Small intestine (tissue), 7 donors: ENCODE measurements around the gene HHEX. TPM values are rescaled to one million over a fixed set of nuclear protein-coding genes. Genes with fewer than 3 reads are reported as not detected.

ENCODE experiments used
- DNase-seq, 2 donors: peaks; one replicate each; pipeline versions ENCODE4 v3.0.0 to v3.0.0-alpha.2; 2013
- FAIRE-seq: peaks from 2 replicates; lab custom pipeline; 2012; peaks lifted over from hg19 to GRCh38; lab: Jason Lieb, UNC
- H3K27ac ChIP-seq, 3 donors: one replicate each; pipeline ENCODE4 v1.5.1; 2013; ENCODE audit warnings: low read length in 2 of 3, mild to moderate bottlenecking in 2 of 3, control low read depth in 1 of 3, inconsistent platforms in 1 of 3, low read depth in 1 of 3, moderate library complexity in 1 of 3
- H3K27me3 ChIP-seq, 3 donors: one replicate each; pipeline ENCODE4 v1.6.1; 2013; ENCODE audit warnings: low read length in 3 of 3, inconsistent platforms in 1 of 3; ENCODE audit not compliant: control insufficient read depth in 3 of 3, insufficient read depth in 3 of 3
- H3K36me3 ChIP-seq, 3 donors: one replicate each; pipeline ENCODE4 v1.6.1; 2013; ENCODE audit warnings: low read length in 3 of 3, inconsistent platforms in 1 of 3, low read depth in 1 of 3, mild to moderate bottlenecking in 1 of 3, moderate library complexity in 1 of 3; ENCODE audit not compliant: control insufficient read depth in 3 of 3, insufficient read depth in 2 of 3
- H3K4me1 ChIP-seq, 3 donors: one replicate each; pipeline ENCODE4 v1.6.1; 2013; ENCODE audit warnings: low read length in 2 of 3, inconsistent platforms in 1 of 3, low read depth in 1 of 3, mild to moderate bottlenecking in 1 of 3, moderate library complexity in 1 of 3; ENCODE audit not compliant: control insufficient read depth in 3 of 3, insufficient read depth in 2 of 3
- H3K4me3 ChIP-seq, 3 donors: one replicate each; pipeline ENCODE4 v1.5.1; 2013; ENCODE audit warnings: low read length in 3 of 3, control low read depth in 1 of 3, inconsistent platforms in 1 of 3, low read depth in 1 of 3, mild to moderate bottlenecking in 1 of 3, moderate library complexity in 1 of 3
- H3K9me3 ChIP-seq, 2 donors: one replicate each; pipeline ENCODE4 v1.6.1; 2013; ENCODE audit warnings: low read depth in 1 of 2, low read length in 1 of 2; ENCODE audit not compliant: control insufficient read depth in 2 of 2, insufficient read depth in 1 of 2
- WGBS, 3 donors: extraction: QIAGEN DNeasy Blood & Tissue Kit; methylation state at CpG; one replicate each; pipeline ENCODE4 v1.1.7; 2013; 5-methylcytosine and 5-hydroxymethylcytosine counted together
- polyA plus RNA-seq, 4 donors: library from polyadenylated mRNA; stranded (reverse) in 3 of 4; unstranded in 1 of 4; fragments of 200-250 nt in 3 of 4; fragments of 120-200 nt in 1 of 4; gene quantifications; one replicate each; pipeline versions ENCODE4 v1.2.1 to v1.2.3, GENCODE V29; 2013
- donor health status: healthy with polysubstance abuse.
- donor health status: control.
- donor health status: control.
- donor health status: Bipolar disorder and iron deficiency.
- donor health status: healthy.

The HHEX gene
- polyA plus RNA-seq, 4 donors = 0.67 to 8.4 (median 4.5) TPM

DNA sequence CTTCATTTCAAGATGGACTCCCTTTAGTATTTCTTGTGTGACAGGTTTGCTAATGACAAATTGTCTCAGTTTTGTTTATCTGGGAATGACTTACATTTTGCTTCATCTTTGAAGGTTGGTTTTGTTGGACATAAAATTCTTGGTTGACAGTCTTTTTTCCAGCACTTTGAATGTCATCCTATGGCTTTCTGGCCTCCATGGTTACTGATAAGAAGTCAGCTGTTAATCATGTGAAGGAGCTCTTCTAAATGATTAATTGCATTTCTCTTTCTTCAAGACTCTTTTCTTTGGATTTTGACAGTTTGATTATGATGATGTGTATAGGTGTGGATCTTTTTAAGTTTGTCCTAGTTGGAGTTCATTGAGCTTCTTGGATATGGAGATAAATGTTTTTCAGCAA, 26.9 kb upstream of the HHEX start:
- FAIRE-seq (no peak), DNase-seq (no peak)
- H3K4me3 ChIP-seq = no peak overlapping the region

DNA sequence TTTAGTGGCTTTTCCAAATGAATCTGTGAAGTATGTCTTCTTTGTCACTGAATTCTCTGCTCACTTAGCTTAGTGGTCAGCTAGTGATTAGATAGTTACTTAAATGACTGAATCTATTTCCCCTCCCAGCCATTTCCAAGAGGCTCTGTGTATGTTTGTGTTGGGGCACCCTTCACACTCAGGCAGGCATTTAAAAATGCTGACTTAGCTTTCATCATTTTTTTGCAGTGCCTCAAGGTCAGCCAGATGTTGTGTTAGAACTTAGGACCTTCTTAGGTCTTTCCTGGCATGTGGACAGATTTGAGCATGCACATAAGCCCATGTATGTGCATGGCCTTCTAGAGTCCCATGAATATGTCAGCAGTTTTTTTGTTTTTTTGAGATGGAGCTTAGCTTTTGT, 25.4 kb upstream of the HHEX start:
- Histone ChIP-seq H3K9me3 (peaks cover 0 to 13% of the 10 kb centered on the region in 2 donors), H3K36me3 (no peaks in the 10 kb centered on the region), H3K4me3 (no peak overlapping the region), H3K27ac (no peak overlapping the region), H3K4me1 (no peaks in the 10 kb centered on the region), H3K27me3 (no peaks in the 10 kb centered on the region)
- FAIRE-seq (no peak), DNase-seq (no peak)

More for the DNA sequence above, 26.9 kb upstream of the HHEX start:
- Histone ChIP-seq H3K9me3 (peaks cover 0 to 13% of the 10 kb centered on the region in 2 donors), H3K27me3 (no peaks in the 10 kb centered on the region), H3K4me1 (no peaks in the 10 kb centered on the region), H3K36me3 (no peaks in the 10 kb centered on the region), H3K27ac (no peak overlapping the region)

DNA sequence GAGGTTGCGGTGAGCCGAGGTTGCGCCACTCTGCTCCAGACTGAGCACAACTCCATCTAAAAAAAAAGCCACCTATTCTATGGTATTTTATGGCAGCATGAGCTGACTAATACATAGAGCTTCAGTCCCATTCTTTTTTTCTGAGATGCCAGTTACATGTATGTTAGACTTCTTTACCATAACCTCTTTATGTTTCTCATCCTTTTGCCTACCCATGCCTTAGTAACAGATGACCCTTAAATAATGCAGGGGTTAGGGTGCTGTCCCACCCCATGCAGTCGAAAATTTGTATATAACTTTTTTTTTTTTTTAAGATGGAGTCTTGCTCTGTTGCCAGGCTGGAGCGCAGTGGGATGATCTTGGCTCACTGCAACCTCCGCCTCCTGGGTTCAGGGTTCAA, 22.7 kb upstream of the HHEX start:
- WGBS, 3 donors = 91 to 96% (median 91%) methylated on average over 6 of the region's 6 CpGs
- Histone ChIP-seq H3K27me3 (no peaks in the 10 kb centered on the region), H3K4me1 (no peaks in the 10 kb centered on the region), H3K27ac (no peak overlapping the region), H3K9me3 (peaks cover 0 to 6% of the 10 kb centered on the region in 2 donors), H3K4me3 (no peak overlapping the region), H3K36me3 (no peaks in the 10 kb centered on the region)
- no peak for DNase-seq
- FAIRE-seq = no peak

DNA sequence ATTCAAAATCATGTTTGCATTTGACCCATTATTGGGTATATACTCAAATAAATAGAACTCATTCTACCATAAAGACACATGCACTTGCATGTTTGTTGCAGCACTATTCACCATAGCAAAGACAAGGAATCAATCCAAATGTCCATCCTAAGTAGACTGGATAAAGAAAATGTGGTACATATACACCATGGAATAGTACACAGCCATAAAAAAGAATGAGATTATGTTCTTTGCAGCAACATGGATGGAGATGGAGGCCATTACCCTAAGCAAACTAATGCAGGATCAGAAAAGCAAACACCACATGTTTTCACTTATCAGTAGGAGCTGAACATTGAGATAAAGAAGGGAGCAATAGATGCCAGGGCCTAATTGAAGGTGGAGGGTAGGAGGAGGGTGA, 12.0 kb upstream of the HHEX start:
- H3K9me3 ChIP-seq = no peaks in the 10 kb centered on the region
- peaks cover 0 to 3% (median 0%) of the 10 kb centered on the region in 3 donors for H3K27me3 ChIP-seq
- no peak overlapping the region for H3K4me3 ChIP-seq
- no peak overlapping the region for H3K27ac ChIP-seq
- no peaks in the 10 kb centered on the region for H3K36me3 ChIP-seq
- no peaks in the 10 kb centered on the region for H3K4me1 ChIP-seq
- no peak for FAIRE-seq
- DNase-seq = no peak

DNA sequence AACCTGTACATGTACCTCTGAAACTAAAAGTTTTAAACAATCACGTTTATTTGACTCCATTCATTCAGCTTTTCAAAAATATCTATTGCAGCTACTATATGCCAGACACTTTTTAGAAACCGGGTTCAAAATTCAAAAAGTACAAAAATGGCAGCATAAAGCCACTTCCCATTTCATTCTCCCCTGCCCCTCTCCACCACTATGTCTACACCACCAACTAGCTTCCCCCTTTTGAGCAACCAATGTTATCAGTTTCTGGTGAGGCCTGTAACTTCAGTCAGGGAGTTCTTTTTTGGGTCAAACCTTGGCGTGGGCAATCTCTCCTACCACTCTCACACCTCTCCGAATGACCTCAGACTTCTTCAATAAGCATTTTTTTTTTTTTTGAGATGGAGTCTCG, 11.5 kb upstream of the HHEX start:
- 84 to 88% (median 88%) methylated on average over 5 of the region's 5 CpGs for WGBS, 3 donors

DNA sequence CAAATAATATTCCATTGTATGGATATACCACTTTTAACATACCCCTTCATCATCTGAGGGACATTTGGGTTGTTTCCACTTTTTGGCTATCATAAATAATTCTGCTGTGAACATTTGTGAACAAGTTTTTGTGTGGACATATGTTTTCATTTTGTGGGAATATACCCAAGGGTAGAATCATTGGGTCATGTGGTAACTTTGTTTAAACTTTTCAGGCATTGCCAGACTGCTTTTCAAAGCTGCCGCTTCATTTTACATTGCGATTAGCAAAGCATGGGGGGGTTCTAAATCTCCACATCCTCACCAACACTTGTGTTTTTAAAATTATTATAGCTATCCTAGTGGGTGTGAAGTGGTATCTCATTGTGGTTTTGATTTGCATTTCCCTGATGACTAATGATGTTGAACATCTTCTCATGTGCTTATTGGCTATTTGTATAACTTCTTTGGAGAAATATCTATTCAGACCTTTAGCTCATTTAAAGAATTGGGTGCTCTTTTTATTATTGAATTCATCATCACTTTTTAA, 8.4 kb upstream of the HHEX start:
- Histone ChIP-seq H3K27ac (no peak overlapping the region), H3K4me1 (no peaks in the 10 kb centered on the region), H3K9me3 (no peaks in the 10 kb centered on the region), H3K36me3 (no peaks in the 10 kb centered on the region), H3K27me3 (peaks cover 0 to 8% (median 0%) of the 10 kb centered on the region in 3 donors), H3K4me3 (no peak overlapping the region)
- FAIRE-seq = no peak
- DNase-seq = no peak
- 87 to 92% (median 90%) methylated on average over 2 of the region's 2 CpGs for WGBS, 3 donors

More for the DNA sequence above, 11.5 kb upstream of the HHEX start:
- Histone ChIP-seq H3K4me3 (no peak overlapping the region), H3K4me1 (no peaks in the 10 kb centered on the region), H3K27me3 (peaks cover 0 to 3% (median 0%) of the 10 kb centered on the region in 3 donors), H3K9me3 (no peaks in the 10 kb centered on the region), H3K36me3 (no peaks in the 10 kb centered on the region), H3K27ac (no peak overlapping the region)
- FAIRE-seq (no peak), DNase-seq (no peak)

DNA sequence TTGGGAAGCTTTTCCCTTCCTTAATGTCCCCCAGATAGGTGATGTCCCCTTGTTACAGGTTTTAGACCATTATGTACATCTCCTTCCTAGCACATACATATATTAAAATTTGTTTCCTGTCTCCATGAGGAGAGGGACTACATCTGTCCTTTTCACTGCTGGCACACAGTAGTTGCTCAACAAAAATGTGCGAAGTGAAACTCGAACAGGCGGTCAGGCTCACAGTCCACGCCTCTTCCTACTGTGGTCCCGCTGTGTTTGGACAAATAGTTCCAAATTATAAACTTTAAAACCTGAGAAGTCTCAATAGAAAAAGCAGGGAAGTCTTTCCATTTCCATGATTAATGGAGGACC, 1.2 kb upstream of the HHEX start:
- no peak for FAIRE-seq
- 56 to 67% (median 59%) methylated on average over 5 of the region's 5 CpGs for WGBS, 3 donors
- Histone ChIP-seq H3K4me3 (no peak overlapping the region), H3K27me3 (peaks cover 9 to 54% (median 9%) of the 10 kb centered on the region in 3 donors), H3K27ac (no peak overlapping the region), H3K36me3 (no peaks in the 10 kb centered on the region), H3K4me1 (no peaks in the 10 kb centered on the region), H3K9me3 (peaks cover 0 to 10% of the 10 kb centered on the region in 2 donors)
- DNase-seq = no peak

DNA sequence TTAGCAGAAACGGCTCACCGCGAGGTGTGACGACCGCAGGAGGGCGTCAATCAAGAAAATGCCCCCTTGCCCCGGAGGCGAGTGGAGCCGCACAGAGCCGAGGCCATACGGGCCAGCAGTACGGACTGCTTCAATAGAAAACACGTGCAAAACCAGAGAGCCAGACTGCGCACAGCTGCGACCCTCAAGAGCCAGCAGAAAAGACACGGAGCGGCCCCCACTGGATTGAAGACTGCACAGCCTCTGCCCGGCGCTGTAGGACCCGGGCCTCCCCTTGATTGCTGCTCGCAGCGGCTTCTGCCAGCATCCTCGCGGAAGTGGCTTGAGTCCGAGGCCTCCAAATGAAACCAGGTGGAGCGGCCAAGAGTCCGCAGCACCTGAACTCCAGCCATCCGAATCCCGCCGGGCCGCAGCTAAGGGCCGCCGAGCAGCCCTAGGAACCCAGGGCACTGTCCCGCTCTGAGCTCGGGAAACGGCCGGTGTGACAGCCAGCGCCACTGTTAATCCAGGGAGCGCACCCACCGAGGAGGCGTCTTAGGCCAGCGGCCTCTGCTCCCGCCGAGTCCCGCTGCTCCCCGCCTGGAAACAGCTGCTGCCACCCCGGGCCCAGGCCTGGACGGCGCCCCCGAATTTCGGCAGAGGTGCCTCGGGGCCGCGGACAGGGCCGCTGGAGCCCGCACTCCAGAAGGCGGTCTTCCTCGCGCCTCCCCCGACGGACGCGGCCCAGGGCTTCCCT, 660 bp upstream of the HHEX start:
- WGBS, 3 donors = 1 to 2% (median 2%) methylated on average over 54 to 63 of the region's 63 CpGs
- Histone ChIP-seq H3K4me1 (no peaks in the 10 kb centered on the region), H3K9me3 (peaks cover 0 to 10% of the 10 kb centered on the region in 2 donors), H3K4me3 (peak overlapping the region; percentile 44 to 81 (median 63)), H3K27me3 (peaks cover 9 to 54% (median 9%) of the 10 kb centered on the region in 3 donors), H3K27ac (peak overlapping the region in 1 of 3 donors; percentile 64), H3K36me3 (no peaks in the 10 kb centered on the region)
- DNase-seq (peak in 1 of 2 donors; percentile 55), FAIRE-seq (no peak)
